ENCODE data around the gene FTCDNL1.

DNA sequence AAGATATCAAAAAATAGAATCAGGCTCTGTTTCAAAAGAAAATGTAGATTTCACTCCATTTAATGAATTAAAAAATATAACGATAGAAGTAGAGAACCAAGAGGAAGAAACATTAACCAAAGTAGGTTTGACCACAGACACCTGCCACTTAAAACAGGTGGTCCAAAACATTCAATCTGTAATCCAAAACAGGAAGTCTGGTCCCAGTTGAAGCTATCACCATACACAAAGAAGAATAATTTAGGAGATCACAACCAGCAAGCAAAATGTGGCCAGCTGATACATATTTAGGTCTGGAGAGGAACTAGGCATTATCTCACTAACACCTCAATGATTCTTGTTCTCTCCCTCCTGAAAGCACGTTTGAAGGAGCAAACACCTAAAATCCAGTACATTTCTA is 73.1 kb downstream of the FTCDNL1 start:
- TF ChIP-seq, protein P1, sequence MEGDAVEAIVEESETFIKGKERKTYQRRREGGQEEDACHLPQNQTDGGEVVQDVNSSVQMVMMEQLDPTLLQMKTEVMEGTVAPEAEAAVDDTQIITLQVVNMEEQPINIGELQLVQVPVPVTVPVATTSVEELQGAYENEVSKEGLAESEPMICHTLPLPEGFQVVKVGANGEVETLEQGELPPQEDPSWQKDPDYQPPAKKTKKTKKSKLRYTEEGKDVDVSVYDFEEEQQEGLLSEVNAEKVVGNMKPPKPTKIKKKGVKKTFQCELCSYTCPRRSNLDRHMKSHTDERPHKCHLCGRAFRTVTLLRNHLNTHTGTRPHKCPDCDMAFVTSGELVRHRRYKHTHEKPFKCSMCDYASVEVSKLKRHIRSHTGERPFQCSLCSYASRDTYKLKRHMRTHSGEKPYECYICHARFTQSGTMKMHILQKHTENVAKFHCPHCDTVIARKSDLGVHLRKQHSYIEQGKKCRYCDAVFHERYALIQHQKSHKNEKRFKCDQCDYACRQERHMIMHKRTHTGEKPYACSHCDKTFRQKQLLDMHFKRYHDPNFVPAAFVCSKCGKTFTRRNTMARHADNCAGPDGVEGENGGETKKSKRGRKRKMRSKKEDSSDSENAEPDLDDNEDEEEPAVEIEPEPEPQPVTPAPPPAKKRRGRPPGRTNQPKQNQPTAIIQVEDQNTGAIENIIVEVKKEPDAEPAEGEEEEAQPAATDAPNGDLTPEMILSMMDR (IDR thresholded peaks at IDR 0.05; ENCODE audit: low read length), result no peak
- TF ChIP-seq EZH2 (optimal IDR thresholded peaks at IDR 0.05; ENCODE audit: low read depth, low read length) (no peak), EZH2phosphoT487 (IDR thresholded peaks at IDR 0.05; ENCODE audit: low read length) (no peak)
